ENCODE results near the gene TMEM59L. TPM values are rescaled to one million over a fixed set of nuclear protein-coding genes. Genes with fewer than 3 reads are reported as not detected.

The TMEM59L gene
- total and polyA plus RNA-seq, 9 of the 15 experiments (the other 6 are each of a cell fraction or from before 2014, with no cell fraction given) = 0.37 TPM; not detected in 8

DNA sequence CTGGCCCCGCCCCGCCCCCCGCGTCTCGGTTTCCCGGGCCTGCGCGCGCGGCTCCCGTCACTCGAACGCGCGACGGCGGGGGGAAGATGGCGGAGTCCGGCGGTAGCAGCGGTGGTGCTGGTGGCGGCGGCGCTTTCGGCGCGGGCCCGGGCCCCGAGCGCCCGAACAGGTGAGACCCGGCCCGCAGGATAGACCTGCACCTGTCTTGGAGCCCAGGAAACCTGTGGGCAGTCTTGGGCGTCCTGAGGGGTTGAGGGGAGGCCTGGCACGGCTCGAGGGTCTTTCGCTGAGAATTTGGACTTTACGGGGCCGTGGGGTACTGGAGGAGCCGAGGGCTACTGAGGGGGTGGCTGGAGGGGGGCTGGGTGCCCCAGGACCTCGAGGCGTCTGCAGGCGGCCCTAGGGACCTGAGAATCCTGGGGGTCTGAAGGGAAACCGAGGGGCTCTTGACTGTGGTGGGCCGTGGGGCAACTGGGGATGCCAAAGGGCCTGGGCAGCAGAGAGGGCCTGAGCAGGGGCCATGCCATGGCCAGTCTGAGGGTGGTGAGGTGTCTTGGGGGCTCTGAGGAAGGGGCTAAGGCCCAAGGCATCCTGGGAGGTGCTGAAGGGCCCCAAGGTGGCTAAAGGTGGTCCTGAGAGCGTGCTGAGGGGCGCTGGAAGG lies 24.4 kb downstream of the TMEM59L start, which contains the start of gene KLHL26 (continued):
- TF ChIP-seq, protein P1, sequence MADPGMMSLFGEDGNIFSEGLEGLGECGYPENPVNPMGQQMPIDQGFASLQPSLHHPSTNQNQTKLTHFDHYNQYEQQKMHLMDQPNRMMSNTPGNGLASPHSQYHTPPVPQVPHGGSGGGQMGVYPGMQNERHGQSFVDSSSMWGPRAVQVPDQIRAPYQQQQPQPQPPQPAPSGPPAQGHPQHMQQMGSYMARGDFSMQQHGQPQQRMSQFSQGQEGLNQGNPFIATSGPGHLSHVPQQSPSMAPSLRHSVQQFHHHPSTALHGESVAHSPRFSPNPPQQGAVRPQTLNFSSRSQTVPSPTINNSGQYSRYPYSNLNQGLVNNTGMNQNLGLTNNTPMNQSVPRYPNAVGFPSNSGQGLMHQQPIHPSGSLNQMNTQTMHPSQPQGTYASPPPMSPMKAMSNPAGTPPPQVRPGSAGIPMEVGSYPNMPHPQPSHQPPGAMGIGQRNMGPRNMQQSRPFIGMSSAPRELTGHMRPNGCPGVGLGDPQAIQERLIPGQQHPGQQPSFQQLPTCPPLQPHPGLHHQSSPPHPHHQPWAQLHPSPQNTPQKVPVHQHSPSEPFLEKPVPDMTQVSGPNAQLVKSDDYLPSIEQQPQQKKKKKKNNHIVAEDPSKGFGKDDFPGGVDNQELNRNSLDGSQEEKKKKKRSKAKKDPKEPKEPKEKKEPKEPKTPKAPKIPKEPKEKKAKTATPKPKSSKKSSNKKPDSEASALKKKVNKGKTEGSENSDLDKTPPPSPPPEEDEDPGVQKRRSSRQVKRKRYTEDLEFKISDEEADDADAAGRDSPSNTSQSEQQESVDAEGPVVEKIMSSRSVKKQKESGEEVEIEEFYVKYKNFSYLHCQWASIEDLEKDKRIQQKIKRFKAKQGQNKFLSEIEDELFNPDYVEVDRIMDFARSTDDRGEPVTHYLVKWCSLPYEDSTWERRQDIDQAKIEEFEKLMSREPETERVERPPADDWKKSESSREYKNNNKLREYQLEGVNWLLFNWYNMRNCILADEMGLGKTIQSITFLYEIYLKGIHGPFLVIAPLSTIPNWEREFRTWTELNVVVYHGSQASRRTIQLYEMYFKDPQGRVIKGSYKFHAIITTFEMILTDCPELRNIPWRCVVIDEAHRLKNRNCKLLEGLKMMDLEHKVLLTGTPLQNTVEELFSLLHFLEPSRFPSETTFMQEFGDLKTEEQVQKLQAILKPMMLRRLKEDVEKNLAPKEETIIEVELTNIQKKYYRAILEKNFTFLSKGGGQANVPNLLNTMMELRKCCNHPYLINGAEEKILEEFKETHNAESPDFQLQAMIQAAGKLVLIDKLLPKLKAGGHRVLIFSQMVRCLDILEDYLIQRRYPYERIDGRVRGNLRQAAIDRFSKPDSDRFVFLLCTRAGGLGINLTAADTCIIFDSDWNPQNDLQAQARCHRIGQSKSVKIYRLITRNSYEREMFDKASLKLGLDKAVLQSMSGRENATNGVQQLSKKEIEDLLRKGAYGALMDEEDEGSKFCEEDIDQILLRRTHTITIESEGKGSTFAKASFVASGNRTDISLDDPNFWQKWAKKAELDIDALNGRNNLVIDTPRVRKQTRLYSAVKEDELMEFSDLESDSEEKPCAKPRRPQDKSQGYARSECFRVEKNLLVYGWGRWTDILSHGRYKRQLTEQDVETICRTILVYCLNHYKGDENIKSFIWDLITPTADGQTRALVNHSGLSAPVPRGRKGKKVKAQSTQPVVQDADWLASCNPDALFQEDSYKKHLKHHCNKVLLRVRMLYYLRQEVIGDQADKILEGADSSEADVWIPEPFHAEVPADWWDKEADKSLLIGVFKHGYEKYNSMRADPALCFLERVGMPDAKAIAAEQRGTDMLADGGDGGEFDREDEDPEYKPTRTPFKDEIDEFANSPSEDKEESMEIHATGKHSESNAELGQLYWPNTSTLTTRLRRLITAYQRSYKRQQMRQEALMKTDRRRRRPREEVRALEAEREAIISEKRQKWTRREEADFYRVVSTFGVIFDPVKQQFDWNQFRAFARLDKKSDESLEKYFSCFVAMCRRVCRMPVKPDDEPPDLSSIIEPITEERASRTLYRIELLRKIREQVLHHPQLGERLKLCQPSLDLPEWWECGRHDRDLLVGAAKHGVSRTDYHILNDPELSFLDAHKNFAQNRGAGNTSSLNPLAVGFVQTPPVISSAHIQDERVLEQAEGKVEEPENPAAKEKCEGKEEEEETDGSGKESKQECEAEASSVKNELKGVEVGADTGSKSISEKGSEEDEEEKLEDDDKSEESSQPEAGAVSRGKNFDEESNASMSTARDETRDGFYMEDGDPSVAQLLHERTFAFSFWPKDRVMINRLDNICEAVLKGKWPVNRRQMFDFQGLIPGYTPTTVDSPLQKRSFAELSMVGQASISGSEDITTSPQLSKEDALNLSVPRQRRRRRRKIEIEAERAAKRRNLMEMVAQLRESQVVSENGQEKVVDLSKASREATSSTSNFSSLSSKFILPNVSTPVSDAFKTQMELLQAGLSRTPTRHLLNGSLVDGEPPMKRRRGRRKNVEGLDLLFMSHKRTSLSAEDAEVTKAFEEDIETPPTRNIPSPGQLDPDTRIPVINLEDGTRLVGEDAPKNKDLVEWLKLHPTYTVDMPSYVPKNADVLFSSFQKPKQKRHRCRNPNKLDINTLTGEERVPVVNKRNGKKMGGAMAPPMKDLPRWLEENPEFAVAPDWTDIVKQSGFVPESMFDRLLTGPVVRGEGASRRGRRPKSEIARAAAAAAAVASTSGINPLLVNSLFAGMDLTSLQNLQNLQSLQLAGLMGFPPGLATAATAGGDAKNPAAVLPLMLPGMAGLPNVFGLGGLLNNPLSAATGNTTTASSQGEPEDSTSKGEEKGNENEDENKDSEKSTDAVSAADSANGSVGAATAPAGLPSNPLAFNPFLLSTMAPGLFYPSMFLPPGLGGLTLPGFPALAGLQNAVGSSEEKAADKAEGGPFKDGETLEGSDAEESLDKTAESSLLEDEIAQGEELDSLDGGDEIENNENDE (IDR thresholded peaks at IDR 0.05; ENCODE audit: low read depth, low read length) = no peak
- TF ChIP-seq CBFA2T3 (IDR thresholded peaks at IDR 0.05) = no peak
- TF ChIP-seq, protein P2, sequence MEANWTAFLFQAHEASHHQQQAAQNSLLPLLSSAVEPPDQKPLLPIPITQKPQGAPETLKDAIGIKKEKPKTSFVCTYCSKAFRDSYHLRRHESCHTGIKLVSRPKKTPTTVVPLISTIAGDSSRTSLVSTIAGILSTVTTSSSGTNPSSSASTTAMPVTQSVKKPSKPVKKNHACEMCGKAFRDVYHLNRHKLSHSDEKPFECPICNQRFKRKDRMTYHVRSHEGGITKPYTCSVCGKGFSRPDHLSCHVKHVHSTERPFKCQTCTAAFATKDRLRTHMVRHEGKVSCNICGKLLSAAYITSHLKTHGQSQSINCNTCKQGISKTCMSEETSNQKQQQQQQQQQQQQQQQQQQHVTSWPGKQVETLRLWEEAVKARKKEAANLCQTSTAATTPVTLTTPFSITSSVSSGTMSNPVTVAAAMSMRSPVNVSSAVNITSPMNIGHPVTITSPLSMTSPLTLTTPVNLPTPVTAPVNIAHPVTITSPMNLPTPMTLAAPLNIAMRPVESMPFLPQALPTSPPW (CRISPR knock-in tag; IDR thresholded peaks at IDR 0.05) = no peak; the same call in none of the 2 replicates
- TF ChIP-seq, protein P3, sequence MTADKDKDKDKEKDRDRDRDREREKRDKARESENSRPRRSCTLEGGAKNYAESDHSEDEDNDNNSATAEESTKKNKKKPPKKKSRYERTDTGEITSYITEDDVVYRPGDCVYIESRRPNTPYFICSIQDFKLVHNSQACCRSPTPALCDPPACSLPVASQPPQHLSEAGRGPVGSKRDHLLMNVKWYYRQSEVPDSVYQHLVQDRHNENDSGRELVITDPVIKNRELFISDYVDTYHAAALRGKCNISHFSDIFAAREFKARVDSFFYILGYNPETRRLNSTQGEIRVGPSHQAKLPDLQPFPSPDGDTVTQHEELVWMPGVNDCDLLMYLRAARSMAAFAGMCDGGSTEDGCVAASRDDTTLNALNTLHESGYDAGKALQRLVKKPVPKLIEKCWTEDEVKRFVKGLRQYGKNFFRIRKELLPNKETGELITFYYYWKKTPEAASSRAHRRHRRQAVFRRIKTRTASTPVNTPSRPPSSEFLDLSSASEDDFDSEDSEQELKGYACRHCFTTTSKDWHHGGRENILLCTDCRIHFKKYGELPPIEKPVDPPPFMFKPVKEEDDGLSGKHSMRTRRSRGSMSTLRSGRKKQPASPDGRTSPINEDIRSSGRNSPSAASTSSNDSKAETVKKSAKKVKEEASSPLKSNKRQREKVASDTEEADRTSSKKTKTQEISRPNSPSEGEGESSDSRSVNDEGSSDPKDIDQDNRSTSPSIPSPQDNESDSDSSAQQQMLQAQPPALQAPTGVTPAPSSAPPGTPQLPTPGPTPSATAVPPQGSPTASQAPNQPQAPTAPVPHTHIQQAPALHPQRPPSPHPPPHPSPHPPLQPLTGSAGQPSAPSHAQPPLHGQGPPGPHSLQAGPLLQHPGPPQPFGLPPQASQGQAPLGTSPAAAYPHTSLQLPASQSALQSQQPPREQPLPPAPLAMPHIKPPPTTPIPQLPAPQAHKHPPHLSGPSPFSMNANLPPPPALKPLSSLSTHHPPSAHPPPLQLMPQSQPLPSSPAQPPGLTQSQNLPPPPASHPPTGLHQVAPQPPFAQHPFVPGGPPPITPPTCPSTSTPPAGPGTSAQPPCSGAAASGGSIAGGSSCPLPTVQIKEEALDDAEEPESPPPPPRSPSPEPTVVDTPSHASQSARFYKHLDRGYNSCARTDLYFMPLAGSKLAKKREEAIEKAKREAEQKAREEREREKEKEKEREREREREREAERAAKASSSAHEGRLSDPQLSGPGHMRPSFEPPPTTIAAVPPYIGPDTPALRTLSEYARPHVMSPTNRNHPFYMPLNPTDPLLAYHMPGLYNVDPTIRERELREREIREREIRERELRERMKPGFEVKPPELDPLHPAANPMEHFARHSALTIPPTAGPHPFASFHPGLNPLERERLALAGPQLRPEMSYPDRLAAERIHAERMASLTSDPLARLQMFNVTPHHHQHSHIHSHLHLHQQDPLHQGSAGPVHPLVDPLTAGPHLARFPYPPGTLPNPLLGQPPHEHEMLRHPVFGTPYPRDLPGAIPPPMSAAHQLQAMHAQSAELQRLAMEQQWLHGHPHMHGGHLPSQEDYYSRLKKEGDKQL (CRISPR knock-in tag; IDR thresholded peaks at IDR 0.05; ENCODE audit: borderline replicate concordance) = no peak
- TF ChIP-seq MEF2D (tag; conservative IDR thresholded peaks at IDR 0.05; ENCODE audit: low read depth) = no peak
- TF ChIP-seq ZNF75A (CRISPR knock-in tag; IDR thresholded peaks at IDR 0.05) = no peak
- no peak for TF ChIP-seq ETV5 (CRISPR knock-in tag; IDR thresholded peaks at IDR 0.05; ENCODE audit: low read depth)
